ENCODE data around the gene FAM151B. TPM values are rescaled to one million over a fixed set of nuclear protein-coding genes. Genes with fewer than 3 reads are reported as not detected.

FAM151B gene
- total and polyA plus RNA-seq, 2 of the 13 experiments (the other 11 are each of a cell fraction or from before 2014, with no cell fraction given): 0.61 to 1.0 TPM

DNA sequence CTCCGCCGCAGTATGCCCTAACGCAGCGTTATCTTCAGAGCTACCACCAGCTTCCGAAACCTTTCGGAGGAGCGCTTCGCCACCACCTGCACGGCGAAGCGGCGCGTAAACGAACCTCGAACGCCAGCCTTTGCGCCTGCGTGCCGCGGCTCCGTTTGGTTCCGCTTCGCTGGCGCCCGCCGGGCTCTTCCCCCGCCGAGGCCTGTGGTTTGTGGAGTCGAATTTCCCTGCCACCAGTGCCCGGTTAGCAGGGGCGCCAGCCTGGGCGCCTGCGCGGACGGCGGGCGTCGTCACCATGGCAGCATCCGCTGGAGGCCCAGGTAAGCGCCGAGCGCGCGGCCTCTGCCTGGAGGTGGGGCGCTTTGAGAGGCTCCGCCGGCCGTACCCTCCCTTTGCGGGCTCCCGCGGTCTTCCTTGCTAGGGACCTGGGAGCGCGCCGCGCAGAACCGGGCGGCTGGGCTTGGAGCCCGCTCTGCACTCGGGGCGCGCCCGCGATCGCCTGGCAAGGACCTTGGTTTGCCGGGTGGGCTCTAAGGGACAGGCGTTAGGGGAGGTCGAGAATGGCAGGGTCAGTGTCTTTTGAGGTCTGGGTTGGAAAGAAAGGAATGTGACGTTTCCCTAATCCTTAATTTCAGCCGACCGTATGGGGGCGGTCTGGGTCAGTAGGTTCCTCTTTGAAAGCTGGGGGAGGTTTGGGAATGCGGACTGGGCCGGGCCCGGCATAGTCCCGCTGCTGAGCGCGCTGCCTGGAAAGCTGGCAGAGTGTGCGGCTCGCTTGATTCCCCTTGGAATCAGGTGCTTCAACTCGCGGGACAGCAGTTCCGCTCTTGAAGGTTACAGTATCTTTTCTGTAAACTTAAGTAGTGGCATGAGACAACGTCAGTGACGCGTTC, at the start of gene FAM151B (continued):
- TF ChIP-seq, protein P1, sequence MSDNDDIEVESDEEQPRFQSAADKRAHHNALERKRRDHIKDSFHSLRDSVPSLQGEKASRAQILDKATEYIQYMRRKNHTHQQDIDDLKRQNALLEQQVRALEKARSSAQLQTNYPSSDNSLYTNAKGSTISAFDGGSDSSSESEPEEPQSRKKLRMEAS (IDR thresholded peaks at IDR 0.05): peak; percentile 95
- TF ChIP-seq, protein P2, sequence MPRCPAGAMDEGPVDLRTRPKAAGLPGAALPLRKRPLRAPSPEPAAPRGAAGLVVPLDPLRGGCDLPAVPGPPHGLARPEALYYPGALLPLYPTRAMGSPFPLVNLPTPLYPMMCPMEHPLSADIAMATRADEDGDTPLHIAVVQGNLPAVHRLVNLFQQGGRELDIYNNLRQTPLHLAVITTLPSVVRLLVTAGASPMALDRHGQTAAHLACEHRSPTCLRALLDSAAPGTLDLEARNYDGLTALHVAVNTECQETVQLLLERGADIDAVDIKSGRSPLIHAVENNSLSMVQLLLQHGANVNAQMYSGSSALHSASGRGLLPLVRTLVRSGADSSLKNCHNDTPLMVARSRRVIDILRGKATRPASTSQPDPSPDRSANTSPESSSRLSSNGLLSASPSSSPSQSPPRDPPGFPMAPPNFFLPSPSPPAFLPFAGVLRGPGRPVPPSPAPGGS (CRISPR knock-in tag; IDR thresholded peaks at IDR 0.05): no peak; the same call in 1 of the 2 replicates
- TF ChIP-seq, protein P3, sequence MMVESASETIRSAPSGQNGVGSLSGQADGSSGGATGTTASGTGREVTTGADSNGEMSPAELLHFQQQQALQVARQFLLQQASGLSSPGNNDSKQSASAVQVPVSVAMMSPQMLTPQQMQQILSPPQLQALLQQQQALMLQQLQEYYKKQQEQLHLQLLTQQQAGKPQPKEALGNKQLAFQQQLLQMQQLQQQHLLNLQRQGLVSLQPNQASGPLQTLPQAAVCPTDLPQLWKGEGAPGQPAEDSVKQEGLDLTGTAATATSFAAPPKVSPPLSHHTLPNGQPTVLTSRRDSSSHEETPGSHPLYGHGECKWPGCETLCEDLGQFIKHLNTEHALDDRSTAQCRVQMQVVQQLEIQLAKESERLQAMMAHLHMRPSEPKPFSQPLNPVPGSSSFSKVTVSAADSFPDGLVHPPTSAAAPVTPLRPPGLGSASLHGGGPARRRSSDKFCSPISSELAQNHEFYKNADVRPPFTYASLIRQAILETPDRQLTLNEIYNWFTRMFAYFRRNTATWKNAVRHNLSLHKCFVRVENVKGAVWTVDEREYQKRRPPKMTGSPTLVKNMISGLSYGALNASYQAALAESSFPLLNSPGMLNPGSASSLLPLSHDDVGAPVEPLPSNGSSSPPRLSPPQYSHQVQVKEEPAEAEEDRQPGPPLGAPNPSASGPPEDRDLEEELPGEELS (CRISPR knock-in tag; IDR thresholded peaks at IDR 0.05): peak; percentile 36
- no peak for TF ChIP-seq MBD4 (IDR thresholded peaks at IDR 0.05; ENCODE audit: borderline replicate concordance, low read length)
- TF ChIP-seq TRIM24 (CRISPR knock-in tag; IDR thresholded peaks at IDR 0.05): no peak
- no peak for TF ChIP-seq ZNF674 (CRISPR knock-in tag; IDR thresholded peaks at IDR 0.05; ENCODE audit: low read depth)
- no peak for TF ChIP-seq SP5 (CRISPR knock-in tag; IDR thresholded peaks at IDR 0.05; ENCODE audit: borderline replicate concordance, low read depth)
- no peak for TF ChIP-seq SP1 (IDR thresholded peaks at IDR 0.05)
- no peak for TF ChIP-seq SP1 (CRISPR knock-in tag; IDR thresholded peaks at IDR 0.05)
- TF ChIP-seq ATF7 (IDR thresholded peaks at IDR 0.05): no peak
- no peak for TF ChIP-seq ATF7 (CRISPR knock-in tag; IDR thresholded peaks at IDR 0.05)
- TF ChIP-seq SOX13 (IDR thresholded peaks at IDR 0.05): no peak
- peak in 1 of 2 experiments; percentile 43; a peak in 1 of 4 replicates for TF ChIP-seq SOX13 (CRISPR knock-in tag; conservative IDR thresholded peaks at IDR 0.05 in 1 of 2, IDR thresholded peaks at IDR 0.05 in 1 of 2)
- TF ChIP-seq ATAD3A (CRISPR knock-in tag; IDR thresholded peaks at IDR 0.05): no peak
- TF ChIP-seq, protein P4, sequence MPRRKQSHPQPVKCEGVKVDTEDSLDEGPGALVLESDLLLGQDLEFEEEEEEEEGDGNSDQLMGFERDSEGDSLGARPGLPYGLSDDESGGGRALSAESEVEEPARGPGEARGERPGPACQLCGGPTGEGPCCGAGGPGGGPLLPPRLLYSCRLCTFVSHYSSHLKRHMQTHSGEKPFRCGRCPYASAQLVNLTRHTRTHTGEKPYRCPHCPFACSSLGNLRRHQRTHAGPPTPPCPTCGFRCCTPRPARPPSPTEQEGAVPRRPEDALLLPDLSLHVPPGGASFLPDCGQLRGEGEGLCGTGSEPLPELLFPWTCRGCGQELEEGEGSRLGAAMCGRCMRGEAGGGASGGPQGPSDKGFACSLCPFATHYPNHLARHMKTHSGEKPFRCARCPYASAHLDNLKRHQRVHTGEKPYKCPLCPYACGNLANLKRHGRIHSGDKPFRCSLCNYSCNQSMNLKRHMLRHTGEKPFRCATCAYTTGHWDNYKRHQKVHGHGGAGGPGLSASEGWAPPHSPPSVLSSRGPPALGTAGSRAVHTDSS (CRISPR knock-in tag; conservative IDR thresholded peaks at IDR 0.05): no peak
- peak; percentile 80 for TF ChIP-seq ERF (CRISPR knock-in tag; IDR thresholded peaks at IDR 0.05)
- TF ChIP-seq, protein P5, sequence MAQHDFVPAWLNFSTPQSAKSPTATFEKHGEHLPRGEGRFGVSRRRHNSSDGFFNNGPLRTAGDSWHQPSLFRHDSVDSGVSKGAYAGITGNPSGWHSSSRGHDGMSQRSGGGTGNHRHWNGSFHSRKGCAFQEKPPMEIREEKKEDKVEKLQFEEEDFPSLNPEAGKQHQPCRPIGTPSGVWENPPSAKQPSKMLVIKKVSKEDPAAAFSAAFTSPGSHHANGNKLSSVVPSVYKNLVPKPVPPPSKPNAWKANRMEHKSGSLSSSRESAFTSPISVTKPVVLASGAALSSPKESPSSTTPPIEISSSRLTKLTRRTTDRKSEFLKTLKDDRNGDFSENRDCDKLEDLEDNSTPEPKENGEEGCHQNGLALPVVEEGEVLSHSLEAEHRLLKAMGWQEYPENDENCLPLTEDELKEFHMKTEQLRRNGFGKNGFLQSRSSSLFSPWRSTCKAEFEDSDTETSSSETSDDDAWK (CRISPR knock-in tag; IDR thresholded peaks at IDR 0.05): no peak
- TF ChIP-seq ZBTB42 (CRISPR knock-in tag; IDR thresholded peaks at IDR 0.05): 0 out of 2 replicates have a peak, but pooled peaks have one; percentile 13
- TF ChIP-seq, protein P6, sequence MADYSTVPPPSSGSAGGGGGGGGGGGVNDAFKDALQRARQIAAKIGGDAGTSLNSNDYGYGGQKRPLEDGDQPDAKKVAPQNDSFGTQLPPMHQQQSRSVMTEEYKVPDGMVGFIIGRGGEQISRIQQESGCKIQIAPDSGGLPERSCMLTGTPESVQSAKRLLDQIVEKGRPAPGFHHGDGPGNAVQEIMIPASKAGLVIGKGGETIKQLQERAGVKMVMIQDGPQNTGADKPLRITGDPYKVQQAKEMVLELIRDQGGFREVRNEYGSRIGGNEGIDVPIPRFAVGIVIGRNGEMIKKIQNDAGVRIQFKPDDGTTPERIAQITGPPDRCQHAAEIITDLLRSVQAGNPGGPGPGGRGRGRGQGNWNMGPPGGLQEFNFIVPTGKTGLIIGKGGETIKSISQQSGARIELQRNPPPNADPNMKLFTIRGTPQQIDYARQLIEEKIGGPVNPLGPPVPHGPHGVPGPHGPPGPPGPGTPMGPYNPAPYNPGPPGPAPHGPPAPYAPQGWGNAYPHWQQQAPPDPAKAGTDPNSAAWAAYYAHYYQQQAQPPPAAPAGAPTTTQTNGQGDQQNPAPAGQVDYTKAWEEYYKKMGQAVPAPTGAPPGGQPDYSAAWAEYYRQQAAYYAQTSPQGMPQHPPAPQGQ (CRISPR knock-in tag; IDR thresholded peaks at IDR 0.05; ENCODE audit: borderline replicate concordance): no peak
- no peak for TF ChIP-seq ZNF678 (CRISPR knock-in tag; IDR thresholded peaks at IDR 0.05)
- TF ChIP-seq KLF15 (CRISPR knock-in tag; IDR thresholded peaks at IDR 0.05; ENCODE audit: borderline replicate concordance): no peak
- TF ChIP-seq ZNF441 (CRISPR knock-in tag; IDR thresholded peaks at IDR 0.05; ENCODE audit: borderline replicate concordance): peak; percentile 51; the same call in 1 of the 2 replicates

Data from HepG2 (cell line).